Skeletal muscle tissue (tissue), 4 donors: Measurements from ENCODE around the gene NOS3. TPM values are rescaled to one million over a fixed set of nuclear protein-coding genes. Genes with fewer than 3 reads are reported as not detected.
"Not testable (repeated sequence)": the region's sequence is repeated elsewhere in the genome, so short reads cannot be mapped to it uniquely, and the experiment has no call there.

ENCODE experiments used
- H3K27ac ChIP-seq: one replicate; pipeline ENCODE4 v1.7.0; 2013; ENCODE audit warnings: mild to moderate bottlenecking, low read depth, low read length, inconsistent platforms
- H3K27me3 ChIP-seq, 3 donors: one replicate each; pipeline ENCODE4 v1.7.0; 2013; ENCODE audit warnings: low read length in 3 of 3; ENCODE audit not compliant: control insufficient read depth in 3 of 3, insufficient read depth in 3 of 3
- H3K36me3 ChIP-seq, 3 donors: one replicate each; pipeline ENCODE4 v1.7.0; 2013; ENCODE audit warnings: low read length in 3 of 3; ENCODE audit not compliant: control insufficient read depth in 3 of 3, insufficient read depth in 3 of 3
- H3K4me1 ChIP-seq, 3 donors: one replicate each; pipeline ENCODE4 v1.7.0; 2013; ENCODE audit warnings: low read length in 3 of 3, mild to moderate bottlenecking in 3 of 3; ENCODE audit not compliant: control insufficient read depth in 3 of 3, insufficient read depth in 3 of 3
- H3K4me3 ChIP-seq, 3 donors: one replicate each; pipeline ENCODE4 v1.7.0; 2013; ENCODE audit warnings: low read length in 3 of 3
- H3K9ac ChIP-seq, 3 donors: one replicate each; pipeline ENCODE4 v1.7.0; 2013; ENCODE audit warnings: low read length in 3 of 3, mild to moderate bottlenecking in 3 of 3, moderate library complexity in 2 of 3, low read depth in 1 of 3
- H3K9me3 ChIP-seq, 3 donors: one replicate each; pipeline ENCODE4 v1.7.0; 2013; ENCODE audit warnings: low read length in 3 of 3; ENCODE audit not compliant: control insufficient read depth in 3 of 3
- total RNA-seq: library from RNA; depleted of rRNA; stranded (reverse); fragments of >200 nt; gene quantifications from one replicate; pipeline ENCODE4 v1.2.3, GENCODE V29; 2014
- donor health status: Osteomylitis.

The NOS3 gene
- total RNA-seq, 1 donor from 2014 or later: 4.7 TPM

DNA sequence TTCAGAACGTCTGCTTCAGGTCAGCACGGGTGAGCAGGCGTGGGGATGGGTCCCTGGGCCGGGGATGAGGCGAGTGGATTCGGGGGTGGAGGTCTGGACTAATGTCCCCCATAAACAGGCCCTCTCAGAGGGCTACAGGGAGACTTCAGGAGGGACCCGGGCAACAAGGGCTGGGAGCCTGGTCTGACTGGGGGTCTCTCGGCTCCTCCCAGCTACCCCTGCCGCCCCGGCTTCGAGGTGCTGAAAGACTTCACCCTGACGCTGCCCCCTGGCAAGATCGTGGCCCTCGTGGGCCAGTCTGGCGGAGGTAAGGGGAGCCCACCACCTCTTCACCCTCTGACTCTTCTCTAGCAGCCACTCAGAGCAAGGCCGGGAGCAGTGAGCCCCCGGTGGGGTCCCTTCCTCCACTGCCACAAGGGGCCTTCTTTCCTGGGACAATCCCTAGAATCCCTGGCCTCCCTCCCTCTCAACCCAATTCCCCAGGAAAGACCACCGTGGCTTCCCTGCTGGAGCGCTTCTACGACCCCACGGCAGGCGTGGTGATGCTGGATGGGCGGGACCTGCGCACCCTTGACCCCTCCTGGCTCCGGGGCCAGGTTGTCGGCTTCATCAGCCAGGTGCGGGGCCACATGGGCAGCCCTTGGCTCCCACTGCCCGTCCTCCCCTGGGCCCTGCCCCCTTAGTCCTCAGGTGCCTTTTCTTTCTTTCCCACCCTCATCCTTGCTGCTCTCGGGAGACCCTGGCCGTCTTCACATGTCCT is 50.0 kb downstream of the NOS3 start:
- H3K27ac ChIP-seq: no peak overlapping the region
- no peak overlapping the region for H3K4me3 ChIP-seq
- no peak overlapping the region for H3K9ac ChIP-seq
- H3K9me3 ChIP-seq: no peaks in the 10 kb centered on the region
- no peaks in the 10 kb centered on the region for H3K27me3 ChIP-seq
- H3K4me1 ChIP-seq: peaks cover 7 to 14% (median 8%) of the 10 kb centered on the region in 3 donors
- peaks cover 19 to 39% (median 31%) of the 10 kb centered on the region in 3 donors for H3K36me3 ChIP-seq

GRCh38 chr7:151043449-151043848 is 52.6 kb downstream of the NOS3 start:
- Histone ChIP-seq H3K4me1 (peaks cover 7 to 14% (median 8%) of the 10 kb centered on the region in 3 donors), H3K36me3 (peaks cover 6 to 24% (median 21%) of the 10 kb centered on the region in 3 donors)
- H3K9me3 ChIP-seq, H3K4me3 ChIP-seq, H3K27ac ChIP-seq, H3K27me3 ChIP-seq, H3K9ac ChIP-seq: not testable (repeated sequence)

- peaks cover 6 to 21% (median 20%) of the 10 kb centered on the region in 3 donors for H3K36me3 ChIP-seq
- H3K4me3 ChIP-seq: no peak overlapping the region
- H3K9ac ChIP-seq: no peak overlapping the region
- no peak overlapping the region for H3K27ac ChIP-seq
- no peaks in the 10 kb centered on the region for H3K27me3 ChIP-seq
- peaks cover 4 to 9% (median 5%) of the 10 kb centered on the region in 3 donors for H3K4me1 ChIP-seq
- no peaks in the 10 kb centered on the region for H3K9me3 ChIP-seq
These were observed 53.1 kb downstream of the NOS3 start for GRCh38 chr7:151043959-151044358.

- H3K36me3 ChIP-seq: peaks cover 6 to 21% (median 20%) of the 10 kb centered on the region in 3 donors
- H3K27me3 ChIP-seq: peaks cover 0 to 7% (median 4%) of the 10 kb centered on the region in 3 donors
- no peaks in the 10 kb centered on the region for H3K4me1 ChIP-seq
- no peak overlapping the region for H3K9ac ChIP-seq
- H3K27ac ChIP-seq: no peak overlapping the region
- no peak overlapping the region for H3K4me3 ChIP-seq
- H3K9me3 ChIP-seq: no peaks in the 10 kb centered on the region
These were observed 54.4 kb downstream of the NOS3 start for GRCh38 chr7:151045262-151045661.

DNA sequence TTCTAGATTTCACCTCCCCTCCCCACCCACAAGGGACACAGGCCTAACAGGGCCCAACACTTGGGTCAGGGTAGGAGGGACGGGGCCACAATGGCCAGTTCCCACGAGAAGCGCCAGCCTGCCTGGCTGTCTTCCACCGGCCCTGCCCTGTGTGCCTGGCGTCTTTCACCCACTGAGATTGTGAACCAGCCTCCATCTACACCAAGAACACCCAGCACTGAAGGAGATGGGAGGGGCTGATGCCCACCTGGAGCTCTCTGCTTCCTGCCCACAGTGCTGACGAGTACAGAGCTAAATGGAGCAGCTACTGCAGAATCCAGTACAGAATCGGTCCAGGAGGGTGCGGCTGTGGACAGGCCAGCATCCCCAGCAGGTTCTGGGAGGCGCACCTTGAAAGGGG is 55.1 kb downstream of the NOS3 start:
- no peak overlapping the region for H3K9ac ChIP-seq
- H3K27me3 ChIP-seq: peaks cover 0 to 11% (median 8%) of the 10 kb centered on the region in 3 donors
- no peaks in the 10 kb centered on the region for H3K9me3 ChIP-seq
- H3K36me3 ChIP-seq: peaks cover 6 to 21% (median 20%) of the 10 kb centered on the region in 3 donors
- H3K4me3 ChIP-seq: no peak overlapping the region
- peaks cover 0 to 3% (median 2%) of the 10 kb centered on the region in 3 donors for H3K4me1 ChIP-seq
- no peak overlapping the region for H3K27ac ChIP-seq

DNA sequence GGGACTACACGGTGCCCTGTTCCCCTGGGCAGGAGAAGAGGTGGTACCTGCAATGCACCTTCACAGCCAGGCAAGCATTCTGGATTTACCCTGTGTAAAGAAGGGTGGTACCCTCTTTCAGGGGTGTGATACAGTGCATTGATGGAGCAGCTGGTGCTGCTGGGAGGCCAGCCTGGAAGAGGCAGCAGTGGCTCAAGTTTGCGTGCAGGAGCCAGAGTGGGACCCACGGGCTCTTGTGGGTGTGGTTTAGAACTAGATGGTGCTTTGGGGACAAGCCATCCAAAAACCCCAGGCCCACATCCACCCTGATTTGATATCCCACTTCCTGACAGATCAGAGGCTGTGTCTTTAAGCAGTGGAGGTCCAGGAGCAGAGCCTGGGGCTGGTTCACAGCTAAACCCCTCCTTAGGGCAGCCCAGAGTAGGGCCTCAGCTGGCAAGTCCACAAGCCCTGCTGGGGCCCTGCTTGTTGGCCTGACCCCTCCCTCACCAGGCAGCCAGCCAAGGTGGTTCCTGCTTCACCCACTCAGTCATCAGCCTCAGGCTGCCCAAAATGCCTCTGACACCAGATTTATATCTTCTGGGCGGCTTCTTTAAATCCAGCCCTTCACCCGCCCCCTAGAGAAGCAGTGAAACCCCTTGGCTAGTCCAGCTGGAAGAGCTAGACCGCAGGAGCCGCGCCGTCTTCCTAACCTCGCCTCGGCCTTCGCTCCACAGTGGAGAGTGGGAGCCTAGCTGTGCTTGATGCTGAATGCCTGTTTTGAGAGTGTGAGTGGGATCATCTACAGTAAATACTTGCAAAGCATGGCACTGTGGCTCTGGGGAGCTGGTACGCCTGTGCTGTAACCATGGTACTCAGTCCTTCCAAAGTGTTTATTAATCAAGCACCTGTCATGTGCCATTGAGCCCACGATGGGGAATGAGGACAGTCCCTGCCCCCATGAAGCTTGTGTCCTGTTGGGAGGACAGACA is 56.1 kb downstream of the NOS3 start:
- Histone ChIP-seq H3K4me3 (no peak overlapping the region), H3K27me3 (peaks cover 0 to 11% (median 8%) of the 10 kb centered on the region in 3 donors), H3K9ac (peak overlapping the region in 1 of 3 donors; percentile 43), H3K9me3 (no peaks in the 10 kb centered on the region), H3K36me3 (peaks cover 6 to 17% (median 16%) of the 10 kb centered on the region in 3 donors), H3K4me1 (peaks cover 0 to 4% (median 3%) of the 10 kb centered on the region in 3 donors), H3K27ac (no peak overlapping the region)

- Histone ChIP-seq H3K27ac (no peak within 1 kb of the TSS), H3K9ac (peak within 1 kb of the TSS in 1 of 3 donors; percentile 43), H3K36me3 (peaks cover 4 to 8% (median 4%) of the 10 kb centered on the region in 3 donors), H3K27me3 (peaks cover 0 to 11% (median 8%) of the 10 kb centered on the region in 3 donors), H3K4me3 (no peak within 1 kb of the TSS), H3K4me1 (peaks cover 0 to 4% (median 3%) of the 10 kb centered on the region in 3 donors), H3K9me3 (no peaks in the 10 kb centered on the region)
These were observed 57.4 kb downstream of the NOS3 start, which contains the start of gene ASIC3 for GRCh38 chr7:151047976-151048815. Gene ASIC3, plus strand, starts transcription at chr7:151048531. Its CDS starts 355 bp downstream, at chr7:151048886.

- H3K27ac ChIP-seq: no peak overlapping the region
- no peak overlapping the region for H3K9ac ChIP-seq
- H3K4me1 ChIP-seq: peaks cover 0 to 4% (median 3%) of the 10 kb centered on the region in 3 donors
- H3K27me3 ChIP-seq: peaks cover 0 to 11% (median 8%) of the 10 kb centered on the region in 3 donors
- H3K36me3 ChIP-seq: peaks cover 4 to 8% (median 4%) of the 10 kb centered on the region in 3 donors
- no peaks in the 10 kb centered on the region for H3K9me3 ChIP-seq
- no peak overlapping the region for H3K4me3 ChIP-seq
These were observed 58.2 kb downstream of the NOS3 start for GRCh38 chr7:151048911-151049463.

DNA sequence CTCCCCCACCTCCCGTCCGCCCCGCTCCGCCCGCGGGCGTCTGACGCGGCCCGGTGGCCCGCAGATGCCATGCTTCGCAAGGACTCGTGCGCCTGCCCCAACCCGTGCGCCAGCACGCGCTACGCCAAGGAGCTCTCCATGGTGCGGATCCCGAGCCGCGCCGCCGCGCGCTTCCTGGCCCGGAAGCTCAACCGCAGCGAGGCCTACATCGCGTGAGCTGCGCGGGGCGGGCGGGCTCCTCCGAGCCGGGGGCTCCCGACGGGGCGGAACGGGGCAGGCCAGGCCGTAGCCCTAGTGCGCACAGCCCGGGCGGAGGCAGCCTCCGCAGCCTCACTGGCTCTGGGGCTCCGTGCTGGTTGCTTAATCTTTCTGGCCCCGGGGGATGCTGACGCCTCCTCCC is 60.3 kb downstream of the NOS3 start:
- H3K9me3 ChIP-seq: no peaks in the 10 kb centered on the region
- no peak overlapping the region for H3K4me3 ChIP-seq
- no peak overlapping the region for H3K27ac ChIP-seq

More for the DNA sequence above, 60.3 kb downstream of the NOS3 start:
- peaks cover 0 to 11% (median 8%) of the 10 kb centered on the region in 3 donors for H3K27me3 ChIP-seq
- peaks cover 4 to 6% (median 4%) of the 10 kb centered on the region in 3 donors for H3K36me3 ChIP-seq
- H3K9ac ChIP-seq: no peak overlapping the region
- peaks cover 0 to 4% (median 3%) of the 10 kb centered on the region in 3 donors for H3K4me1 ChIP-seq
